DMS 273 (cell line): ENCODE measurements around the gene SLC25A41.
A peak's percentile ranks its signal among the peaks of the same experiment; 100 is the strongest.

Source experiments
- DNase-seq: peaks from one replicate; lab custom pipeline; 2025; ENCODE audit not compliant: unreplicated experiment; lab: John Stamatoyannopoulos, UW

Gene SLC25A41

GRCh38 chr19:6376512-6377190 lies 56.9 kb downstream of the SLC25A41 start:
- DNase-seq, result peak; percentile 55
